ENCODE data around the gene CDH8. TPM values are rescaled to one million over a fixed set of nuclear protein-coding genes. Genes with fewer than 3 reads are reported as not detected.
"Not testable (repeated sequence)": the region's sequence is repeated elsewhere in the genome, so short reads cannot be mapped to it uniquely, and the experiment has no call there.

CDH8 gene
- total RNA-seq, 1 experiment from 2014 or later: 3.0 TPM

DNA sequence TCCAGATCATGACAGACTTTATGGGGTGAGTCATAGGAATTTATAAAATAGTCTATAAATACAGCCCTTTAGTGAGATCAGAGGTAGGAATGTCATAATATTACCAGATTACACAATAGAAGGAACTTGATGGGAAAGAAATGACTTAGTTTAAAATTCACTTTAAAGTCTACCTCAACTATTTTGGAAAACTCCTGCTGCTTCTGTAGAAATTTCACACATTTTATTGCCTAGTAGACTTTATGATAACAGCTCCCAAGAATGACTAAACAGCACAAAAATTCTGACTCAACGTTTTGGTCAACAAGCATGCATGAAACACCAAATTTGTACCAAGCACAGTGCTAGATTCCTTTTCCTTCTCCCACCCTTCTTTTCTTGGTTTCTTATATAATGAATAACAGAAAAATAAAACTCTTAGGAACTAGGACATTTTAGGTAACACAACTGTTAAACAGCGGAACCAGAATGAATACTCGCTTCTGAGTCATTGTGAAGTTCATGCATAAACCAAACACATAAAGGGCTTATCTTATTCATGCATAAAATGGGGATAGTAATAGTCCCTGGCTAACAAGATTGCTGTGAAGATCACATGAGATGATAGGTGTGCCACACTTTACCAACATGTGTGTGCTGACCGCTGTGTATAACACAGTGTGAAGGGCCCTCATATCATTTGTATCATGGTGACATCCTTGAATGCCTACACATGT, 243.9 kb downstream of the CDH8 start:
- peak; percentile 97 for DNase-seq (ENCODE audit: low read depth)

- peak; percentile 43 for DNase-seq (ENCODE audit: low read depth)
Observed at GRCh38 chr16:61791464-61791863, 244.8 kb downstream of the CDH8 start.

- DNase-seq (ENCODE audit: low read depth): not testable (repeated sequence)
Observed at GRCh38 chr16:61781855-61782254, 254.4 kb downstream of the CDH8 start.

- DNase-seq (ENCODE audit: low read depth): no peak
Observed at GRCh38 chr16:61780161-61780560, 256.1 kb downstream of the CDH8 start.

- no peak for DNase-seq (ENCODE audit: low read depth)
Observed at GRCh38 chr16:61770301-61770700, 265.9 kb downstream of the CDH8 start.

DNA sequence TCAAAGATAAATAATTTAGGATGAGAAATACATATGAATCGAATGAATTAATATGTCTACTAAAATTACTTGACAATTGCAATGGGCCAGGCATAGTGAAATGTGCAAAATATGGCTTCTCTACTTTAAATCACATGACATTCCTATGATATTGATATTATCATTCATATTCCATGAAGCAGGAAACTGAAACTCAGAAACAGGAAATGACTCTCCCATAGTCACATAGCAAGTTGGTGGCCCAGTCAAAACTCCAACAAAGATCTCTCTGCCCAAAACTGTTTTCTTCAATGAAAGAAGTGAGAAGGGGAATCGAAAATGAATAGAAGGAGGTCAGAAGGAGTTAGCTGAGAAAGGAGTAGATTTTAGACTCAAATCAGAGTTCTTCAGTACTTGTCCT, 272.2 kb downstream of the CDH8 start:
- no peak for DNase-seq (ENCODE audit: low read depth)

DNA sequence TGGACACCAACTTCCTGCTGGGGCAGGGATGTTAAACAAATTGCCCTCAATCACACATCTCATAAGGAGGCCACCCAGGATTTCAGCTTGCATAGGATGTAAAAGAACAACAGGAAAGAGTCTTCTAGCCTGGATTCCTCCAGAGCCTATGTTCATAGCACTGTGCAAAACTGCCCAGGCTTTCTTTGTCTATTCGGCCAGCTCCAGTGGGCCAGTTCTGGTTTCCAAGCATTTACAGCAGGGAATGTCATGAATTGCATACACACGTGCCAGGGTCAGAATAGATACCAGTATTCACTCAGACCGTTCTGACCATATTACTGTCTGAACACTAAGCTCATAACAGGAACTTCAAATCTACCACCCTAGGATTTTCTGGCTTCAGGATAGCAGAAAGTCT, 273.2 kb downstream of the CDH8 start:
- DNase-seq (ENCODE audit: low read depth): no peak

DNA sequence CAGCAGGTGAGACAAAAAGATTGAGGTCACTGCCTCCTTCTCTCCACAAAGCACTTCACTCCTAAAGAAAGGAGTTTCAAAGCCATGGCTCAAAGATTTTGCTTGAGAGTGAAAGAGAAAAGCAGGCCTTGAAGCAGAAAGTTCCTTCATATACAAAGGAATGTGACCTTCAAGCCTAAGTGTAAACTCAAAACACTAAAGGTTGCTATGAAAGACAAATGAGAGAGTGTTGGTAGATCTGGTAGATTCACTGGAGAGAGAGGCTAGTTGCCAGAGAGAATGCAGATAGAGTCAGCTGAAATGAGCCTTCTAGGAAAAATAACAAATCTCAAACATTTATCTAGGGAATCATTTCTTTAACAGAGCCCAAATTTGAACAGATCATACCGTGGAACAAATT, 305.2 kb downstream of the CDH8 start:
- DNase-seq (ENCODE audit: low read depth): no peak

DNA sequence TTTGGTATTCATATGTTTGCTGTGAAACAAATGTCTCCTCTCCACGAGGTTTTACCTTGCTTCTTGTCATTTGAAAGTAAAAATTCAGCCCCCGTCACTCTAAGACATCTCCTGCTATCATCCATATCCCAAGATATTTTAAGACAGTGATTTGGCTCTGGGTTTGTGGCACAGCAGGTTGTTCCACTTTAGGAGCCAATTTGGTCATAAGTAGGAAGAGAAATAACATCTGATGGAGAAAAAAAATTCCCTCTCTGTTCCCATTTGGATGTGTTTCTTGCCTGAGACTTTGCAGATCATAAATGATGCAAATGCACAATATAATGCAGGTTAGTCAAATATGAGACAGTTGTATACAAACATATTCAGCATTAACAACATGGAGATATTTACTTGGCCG, 309.5 kb downstream of the CDH8 start:
- DNase-seq (ENCODE audit: low read depth): no peak

GRCh38 chr16:61726125-61726524, 310.1 kb downstream of the CDH8 start:
- no peak for DNase-seq (ENCODE audit: low read depth)

DNA sequence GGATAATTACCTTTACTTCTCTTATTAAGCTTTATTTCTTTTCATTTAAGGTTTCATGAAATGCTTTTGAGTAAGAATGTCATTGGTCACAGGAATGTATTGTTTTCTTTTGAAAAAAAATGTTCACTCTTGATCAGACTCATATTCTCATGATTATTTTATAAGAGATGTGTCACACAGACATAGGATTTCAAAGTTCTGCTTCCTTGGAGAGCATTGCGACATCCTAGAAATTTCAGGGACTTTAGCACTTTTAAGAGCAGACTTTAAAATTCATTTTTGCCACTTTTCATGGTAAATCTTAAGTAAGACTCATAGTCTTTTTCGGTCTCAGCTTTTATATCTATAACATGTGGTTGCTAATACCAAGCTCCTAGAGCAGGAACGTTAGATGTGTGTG, 314.7 kb downstream of the CDH8 start:
- peak; percentile 47 for DNase-seq (ENCODE audit: low read depth)

DNA sequence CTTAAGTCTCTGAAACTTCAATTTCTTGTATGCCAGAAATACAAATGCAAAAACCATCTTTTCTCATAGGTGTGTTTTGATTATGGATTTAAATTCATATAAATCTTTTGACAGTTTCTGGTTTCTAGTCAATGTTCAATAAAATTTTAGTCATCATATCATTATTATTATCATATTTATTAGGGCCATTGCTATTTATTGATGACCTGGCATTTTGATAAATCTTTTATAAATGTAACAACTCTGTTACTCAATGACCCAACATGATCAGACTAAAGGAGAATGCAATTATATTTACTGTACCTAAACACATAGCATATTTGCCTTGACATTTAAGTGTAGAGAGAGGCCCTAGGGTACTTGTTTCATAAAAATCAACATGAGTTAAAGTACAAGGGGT, 320.8 kb downstream of the CDH8 start:
- DNase-seq (ENCODE audit: low read depth): no peak

- no peak for DNase-seq (ENCODE audit: low read depth)
Observed at GRCh38 chr16:61713787-61714186, 322.5 kb downstream of the CDH8 start.

DNA sequence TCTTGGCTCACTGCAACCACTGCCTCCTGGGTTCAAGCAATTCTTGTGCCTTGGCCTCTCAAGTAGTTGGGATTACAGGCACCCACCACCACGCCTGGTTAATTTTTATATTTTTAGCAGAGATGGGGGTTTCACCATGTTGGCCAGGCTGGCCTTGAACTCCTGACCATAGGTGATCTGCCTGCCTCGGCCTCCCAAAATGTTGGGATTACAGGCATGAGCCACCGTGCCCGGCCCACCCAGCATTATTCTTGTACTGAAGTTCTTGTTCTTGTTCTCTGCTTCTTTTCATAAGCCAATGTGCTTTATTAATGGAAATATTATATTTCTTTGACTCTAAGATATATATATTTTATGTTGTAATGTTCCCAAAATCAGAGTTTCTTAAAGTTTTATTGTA, 336.6 kb downstream of the CDH8 start:
- DNase-seq (ENCODE audit: low read depth): not testable (repeated sequence)

- no peak for DNase-seq (ENCODE audit: low read depth)
Observed at GRCh38 chr16:61684541-61684940, 351.7 kb downstream of the CDH8 start.

- no peak for DNase-seq (ENCODE audit: low read depth)
Observed at GRCh38 chr16:61681673-61682072, 354.6 kb downstream of the CDH8 start.

GRCh38 chr16:61681124-61681523, 355.1 kb downstream of the CDH8 start:
- DNase-seq (ENCODE audit: low read depth): peak; percentile 51

- DNase-seq (ENCODE audit: low read depth): no peak
Observed at GRCh38 chr16:61678182-61678581, 358.1 kb downstream of the CDH8 start.

DNA sequence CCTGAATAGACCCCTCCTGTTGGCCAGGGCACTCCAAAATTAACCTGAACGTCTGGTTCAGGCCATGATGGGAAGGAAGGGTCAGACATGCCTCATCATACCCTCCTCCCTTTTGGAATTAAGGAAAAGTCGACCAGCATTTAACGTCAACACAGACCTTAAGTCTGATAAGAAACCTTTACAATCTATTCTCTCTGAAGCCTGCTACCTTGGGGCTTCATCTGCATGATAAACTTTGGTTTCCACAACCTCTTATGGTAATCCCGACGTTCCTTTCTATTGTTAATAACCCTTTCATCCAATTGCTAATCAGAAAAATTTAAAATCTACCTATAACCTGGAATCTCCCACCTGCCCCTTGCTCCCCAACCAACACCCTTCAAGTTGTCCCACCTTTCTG, 358.5 kb downstream of the CDH8 start:
- DNase-seq (ENCODE audit: low read depth): no peak

DNA sequence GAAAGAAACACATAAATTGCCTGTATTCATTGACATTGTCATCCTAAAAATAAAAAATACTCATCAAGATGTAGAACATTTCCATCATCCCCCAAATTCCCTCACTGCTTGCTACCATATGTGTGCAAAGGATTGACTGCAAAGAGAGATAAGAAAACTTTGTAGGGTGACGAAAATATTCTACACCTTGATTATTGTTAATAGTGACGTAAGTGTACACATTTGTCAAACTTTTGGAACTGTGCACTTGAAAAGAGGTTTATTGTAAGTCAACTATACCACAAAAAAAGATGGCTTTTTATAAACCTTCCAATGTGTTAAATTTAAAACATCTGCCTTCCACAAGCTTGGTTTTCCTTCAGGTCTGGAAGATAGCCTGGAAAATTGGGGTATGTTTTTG, 359.5 kb downstream of the CDH8 start:
- no peak for DNase-seq (ENCODE audit: low read depth)

DNA sequence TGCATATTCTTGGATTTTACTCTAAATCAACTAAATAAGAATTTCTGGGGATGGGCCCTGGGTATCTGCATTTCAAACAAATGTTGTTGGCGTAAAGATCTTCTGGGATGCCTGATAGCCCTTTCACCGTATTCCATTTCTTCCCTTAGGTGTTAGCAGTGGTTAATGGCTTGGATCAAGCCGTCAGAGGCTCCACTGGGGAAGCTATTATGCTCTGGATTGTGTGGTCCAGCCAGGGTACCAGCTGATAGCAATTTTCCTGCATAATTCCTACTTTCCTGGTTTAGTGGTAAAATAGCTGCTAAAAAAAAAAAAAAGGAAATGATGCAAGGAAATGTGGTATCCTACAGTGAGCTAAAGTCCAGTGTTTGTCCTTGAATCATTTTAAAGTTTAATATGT, 365.1 kb downstream of the CDH8 start:
- no peak for DNase-seq (ENCODE audit: low read depth)

DNA sequence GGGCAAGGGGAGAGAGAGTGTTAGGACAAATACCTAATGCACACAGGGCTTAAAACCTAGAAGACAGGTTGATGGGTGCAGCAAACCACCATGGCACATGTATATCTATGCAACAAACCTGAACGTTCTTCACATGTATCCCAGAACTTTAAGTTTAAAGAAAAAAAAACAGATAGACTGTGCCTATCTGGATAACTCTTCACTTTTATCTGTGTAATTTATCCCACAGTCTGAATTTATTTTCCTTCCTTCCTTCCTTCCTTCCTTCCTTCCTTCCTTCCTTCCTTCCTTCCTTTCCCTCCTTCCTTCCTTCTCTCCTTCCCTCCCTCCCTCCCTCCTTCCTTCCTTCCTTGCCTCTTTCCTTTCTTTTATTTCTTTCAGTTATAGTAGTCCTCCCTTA, 370.7 kb downstream of the CDH8 start:
- DNase-seq (ENCODE audit: low read depth): no peak

- peak; percentile 13 for DNase-seq (ENCODE audit: low read depth)
Observed at GRCh38 chr16:61659936-61660335, 376.3 kb downstream of the CDH8 start.

- DNase-seq (ENCODE audit: low read depth): no peak
Observed at GRCh38 chr16:61654962-61655361, 381.3 kb downstream of the CDH8 start.
